Activated CD8-positive, alpha-beta memory T cell treated with anti-CD3 and anti-CD28 coated beads, Interleukin-2, amount 50 U/mL, for 24 hours (primary cell): Measurements from ENCODE around the gene ABHD16A.

Source experiments
- DNase-seq: peaks from one replicate; pipeline ENCODE4 v3.0.0-alpha.2; 2020; ENCODE audit errors: extremely low read depth

The ABHD16A gene

GRCh38 chr6:31730631-31731086 is 27.5 kb upstream of the ABHD16A start:
- DNase-seq, result no peak

DNA sequence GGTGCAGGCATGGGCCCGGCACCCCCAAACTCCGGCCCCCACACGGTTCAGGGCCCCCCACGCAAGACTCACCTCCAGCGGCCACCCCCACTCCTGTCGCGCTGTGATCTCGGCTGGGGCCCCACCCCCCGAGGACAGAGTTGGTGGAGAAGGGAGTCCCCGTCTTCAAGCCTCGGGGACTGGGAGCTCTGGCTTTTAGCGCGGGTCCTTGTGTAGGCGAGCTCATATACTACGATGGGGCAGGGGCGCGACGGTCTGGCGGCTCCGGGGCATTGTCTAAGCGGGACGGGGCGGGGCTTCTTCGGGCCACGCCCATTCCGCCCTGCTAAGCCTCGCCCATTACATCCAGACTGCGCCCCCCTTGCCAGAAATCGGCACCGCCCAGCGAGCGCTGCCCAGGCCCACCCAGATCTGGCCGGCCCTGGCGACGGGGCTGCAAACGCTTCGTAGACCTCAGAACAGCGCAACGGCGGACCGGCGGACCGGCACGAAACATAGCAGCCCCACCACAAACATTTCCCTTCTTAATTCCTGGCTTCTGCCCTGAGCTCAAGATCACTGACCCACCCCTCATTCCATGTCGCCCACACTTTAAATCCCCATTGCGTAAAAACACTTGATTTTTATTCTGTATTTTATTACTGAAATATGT is 27.0 kb upstream of the ABHD16A start:
- DNase-seq, result no peak

GRCh38 chr6:31729515-31729978 is 26.4 kb upstream of the ABHD16A start:
- no peak for DNase-seq

DNA sequence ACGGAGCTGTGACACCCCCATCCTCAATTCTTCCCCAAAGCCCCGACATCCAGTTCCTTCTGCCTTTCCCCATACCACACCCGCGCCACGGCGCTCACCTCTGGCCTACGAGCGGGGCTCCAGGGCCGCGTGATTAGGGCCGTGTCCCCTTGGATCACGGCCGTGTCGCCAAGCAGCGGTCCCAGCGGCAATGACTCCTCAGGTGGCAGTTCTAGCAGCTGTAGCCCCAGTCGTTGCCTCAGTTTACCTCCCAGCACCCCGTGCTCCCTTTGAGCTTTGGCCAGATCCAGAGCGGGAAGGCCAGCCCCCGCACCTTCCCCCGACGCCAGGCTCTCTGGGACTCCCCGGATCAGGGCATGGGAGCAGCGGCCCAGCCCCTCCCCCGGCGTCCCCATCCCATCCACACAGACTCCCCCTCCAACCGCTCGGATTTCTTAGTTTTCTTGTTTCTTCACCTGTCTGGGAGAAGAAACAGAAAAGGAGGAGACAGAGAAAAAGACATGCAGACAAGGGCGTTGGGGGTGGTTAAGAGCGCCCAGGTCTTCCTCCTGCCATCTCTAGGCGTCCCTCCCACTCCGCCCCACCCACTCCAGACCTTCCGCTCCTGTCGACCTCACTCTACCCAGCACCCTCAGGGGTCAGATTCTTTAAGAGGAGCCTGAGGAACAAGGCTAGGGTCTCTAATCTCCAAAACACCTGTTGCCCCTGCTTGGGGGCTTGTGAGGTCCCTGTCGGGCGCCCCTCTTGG is 25.8 kb upstream of the ABHD16A start, which contains the start of gene DDAH2:
Gene DDAH2, minus strand, starts transcription at position 533 of the 748 bp plus-strand sequence. Its CDS starts 138 bp downstream, at position 395.
- DNase-seq, result no peak

GRCh38 chr6:31727717-31728671 is 24.9 kb upstream of the ABHD16A start:
- DNase-seq, result no peak

GRCh38 chr6:31727034-31727716 is 24.1 kb upstream of the ABHD16A start:
- no peak for DNase-seq

DNA sequence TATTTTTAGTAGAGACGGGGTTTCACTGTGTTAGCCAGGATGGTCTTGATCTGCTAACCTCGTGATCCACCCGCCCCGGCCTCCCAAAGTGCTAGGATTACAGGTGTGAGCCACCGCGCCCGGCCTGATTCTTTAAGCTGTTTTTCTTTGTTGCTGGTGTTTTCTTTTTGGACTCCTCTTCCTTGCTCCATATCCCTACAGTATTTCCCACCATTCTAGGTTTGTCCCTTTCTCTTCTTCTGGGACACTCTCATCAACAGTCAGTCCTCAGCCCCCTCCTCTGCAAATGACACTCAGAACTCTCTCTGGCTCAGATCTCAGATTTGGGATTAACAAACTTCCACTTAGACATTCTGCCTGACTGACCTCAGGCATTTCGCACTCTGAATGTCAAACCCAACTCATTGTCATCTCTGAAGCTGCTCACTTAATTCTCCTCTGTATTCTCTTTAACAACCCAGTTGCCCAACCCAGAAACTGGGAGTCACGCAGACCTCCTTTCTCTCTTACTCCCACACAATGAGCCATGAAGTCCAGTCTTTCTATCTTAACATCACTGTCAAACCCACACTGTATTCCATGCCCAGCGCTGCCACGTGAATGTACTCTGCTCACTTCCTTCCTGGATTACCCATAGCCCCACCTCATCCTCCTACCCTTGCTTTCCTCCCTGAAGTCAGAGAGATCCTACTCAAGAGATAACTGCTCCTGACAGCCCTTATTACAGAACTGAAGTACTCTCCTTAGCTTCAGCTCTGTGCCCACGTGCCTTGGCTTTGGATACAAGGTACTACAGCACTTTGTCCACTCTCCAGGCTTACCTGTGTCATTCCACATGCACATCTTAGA is 22.6 kb upstream of the ABHD16A start:
- DNase-seq, result no peak

GRCh38 chr6:31723980-31724691 is 21.0 kb upstream of the ABHD16A start:
- no peak for DNase-seq

GRCh38 chr6:31723245-31723979 is 20.3 kb upstream of the ABHD16A start, which contains the start of gene MPIG6B:
Gene MPIG6B (plus strand): TSS chr6:31723373. CDS start chr6:31723384, 11 bp downstream.
- DNase-seq, result no peak

DNA sequence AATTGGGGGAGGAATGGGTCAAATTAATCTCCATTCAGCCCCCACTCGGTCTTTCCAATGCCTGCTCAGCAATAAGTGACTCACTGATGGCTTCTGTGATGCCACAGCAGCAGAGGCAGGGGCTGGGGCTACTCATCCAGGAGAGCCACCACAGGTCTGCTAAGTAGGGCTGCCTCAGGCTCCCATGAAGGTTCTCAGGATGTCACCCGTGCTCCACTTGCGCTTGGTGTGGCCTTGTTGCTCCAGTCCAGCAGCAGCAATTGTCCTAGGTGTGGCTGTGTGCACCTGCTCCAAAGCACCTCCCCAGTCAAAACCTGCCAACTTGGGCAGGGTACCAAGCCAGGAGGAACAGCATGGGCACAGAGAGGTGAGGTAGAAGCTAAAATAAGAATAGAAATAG is 19.0 kb upstream of the ABHD16A start:
- DNase-seq, result no peak

DNA sequence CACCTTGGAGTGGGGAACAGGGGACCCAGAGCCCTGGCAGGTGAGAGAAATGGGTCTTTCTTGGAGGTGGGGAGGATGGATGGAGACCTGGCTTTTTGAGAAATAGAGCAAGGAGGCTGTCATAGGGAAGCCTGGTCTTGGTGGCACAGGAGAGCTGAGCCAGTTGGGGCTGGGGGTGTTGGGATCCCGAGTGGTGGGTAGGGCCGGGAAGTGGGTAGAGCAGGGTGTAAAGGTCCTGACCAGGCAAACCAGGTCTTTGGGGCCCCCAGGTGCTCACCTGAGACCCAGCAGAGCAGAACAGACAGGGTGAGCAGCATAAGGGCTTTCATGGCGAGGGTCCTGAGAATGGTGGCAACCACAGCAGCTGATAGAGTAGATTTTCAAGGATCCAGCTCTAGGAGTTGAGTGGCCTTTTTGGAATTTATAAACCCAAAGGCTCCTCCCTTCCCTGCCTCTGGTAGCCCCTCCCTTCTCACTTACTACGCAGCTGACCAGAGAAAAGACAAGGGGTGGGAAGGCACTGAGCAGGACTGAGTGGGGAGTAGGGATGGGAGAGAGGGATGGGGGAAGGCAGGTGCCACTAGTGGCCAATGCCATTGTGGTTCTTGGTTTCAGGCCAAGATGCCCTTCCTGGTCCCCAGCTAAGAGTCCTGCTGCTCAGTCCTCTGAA is 18.4 kb upstream of the ABHD16A start, which contains the start of gene LY6G6C:
Gene LY6G6C, minus strand, starts transcription at position 396 of the 670 bp plus-strand sequence. Its CDS starts 67 bp downstream, at position 329.
- no peak for DNase-seq

GRCh38 chr6:31720196-31720770 is 17.2 kb upstream of the ABHD16A start:
- no peak for DNase-seq

DNA sequence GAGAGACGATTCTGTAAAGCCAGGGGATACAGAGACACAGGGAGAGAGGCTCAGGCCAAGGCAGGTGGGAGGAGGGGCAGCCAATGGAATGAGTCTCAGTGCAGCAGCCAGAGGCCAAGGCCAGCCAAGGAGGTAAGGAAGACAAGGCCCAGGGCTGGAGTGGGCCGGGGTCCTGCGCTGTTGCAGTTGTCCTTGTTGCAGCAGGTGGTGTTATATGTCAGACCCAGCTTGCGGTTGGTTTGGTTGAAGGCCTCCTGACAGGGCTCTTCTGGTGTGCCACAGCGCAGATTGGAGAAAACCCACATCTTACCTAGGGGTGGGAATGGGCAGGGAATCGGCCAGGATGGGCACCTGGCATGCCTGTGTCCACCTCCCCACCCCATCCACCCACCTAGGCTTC is 15.9 kb upstream of the ABHD16A start:
- no peak for DNase-seq

DNA sequence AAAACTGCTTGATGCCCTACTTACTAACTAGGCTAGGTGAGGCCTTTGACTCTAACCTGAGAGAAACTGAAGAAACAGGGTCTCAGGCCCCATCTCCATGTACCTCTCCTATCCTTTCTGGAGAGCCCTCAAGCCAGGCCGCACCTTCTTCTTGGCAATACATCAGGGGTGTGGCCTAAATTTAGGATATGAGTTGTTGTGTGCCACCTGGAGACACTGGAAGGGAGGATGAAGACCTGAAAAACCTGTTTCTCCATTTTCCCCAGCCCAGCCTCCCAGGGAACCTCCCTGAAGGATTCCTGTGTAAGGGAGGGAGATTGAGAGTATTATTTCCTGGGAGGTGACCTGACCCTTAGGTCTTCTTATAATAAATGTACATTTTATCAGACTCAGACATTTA is 15.1 kb upstream of the ABHD16A start:
- DNase-seq, result no peak

DNA sequence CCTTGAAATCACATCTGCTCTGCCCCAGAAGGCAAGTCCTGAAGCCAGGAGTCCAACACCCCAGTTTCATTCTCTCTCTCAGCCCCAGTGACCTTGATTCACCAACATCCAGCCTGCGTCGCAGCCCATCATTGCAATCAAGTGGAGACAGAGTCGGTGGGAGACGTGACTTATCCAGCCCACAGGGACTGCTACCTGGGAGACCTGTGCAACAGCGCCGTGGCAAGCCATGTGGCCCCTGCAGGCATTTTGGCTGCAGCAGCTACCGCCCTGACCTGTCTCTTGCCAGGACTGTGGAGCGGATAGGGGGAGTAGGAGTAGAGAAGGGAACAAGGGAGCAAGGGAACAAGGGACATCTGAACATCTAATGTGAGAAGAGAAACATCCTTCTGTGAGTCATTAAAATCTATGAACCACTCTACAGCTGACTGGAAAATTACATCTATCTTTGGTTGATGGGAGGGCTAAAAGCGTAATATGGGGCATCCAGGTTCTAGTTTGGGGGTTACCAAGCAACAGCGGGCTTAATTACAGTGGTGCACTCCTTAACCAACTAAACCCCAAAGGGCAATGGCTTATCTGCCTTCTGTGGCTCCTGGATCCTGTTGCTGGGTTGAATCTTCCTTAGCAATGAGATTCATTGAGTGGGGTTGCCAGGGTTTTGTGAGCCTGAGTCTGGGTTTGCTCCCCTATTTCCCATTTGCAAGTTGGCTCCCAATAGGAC is 14.5 kb upstream of the ABHD16A start:
- no peak for DNase-seq

DNA sequence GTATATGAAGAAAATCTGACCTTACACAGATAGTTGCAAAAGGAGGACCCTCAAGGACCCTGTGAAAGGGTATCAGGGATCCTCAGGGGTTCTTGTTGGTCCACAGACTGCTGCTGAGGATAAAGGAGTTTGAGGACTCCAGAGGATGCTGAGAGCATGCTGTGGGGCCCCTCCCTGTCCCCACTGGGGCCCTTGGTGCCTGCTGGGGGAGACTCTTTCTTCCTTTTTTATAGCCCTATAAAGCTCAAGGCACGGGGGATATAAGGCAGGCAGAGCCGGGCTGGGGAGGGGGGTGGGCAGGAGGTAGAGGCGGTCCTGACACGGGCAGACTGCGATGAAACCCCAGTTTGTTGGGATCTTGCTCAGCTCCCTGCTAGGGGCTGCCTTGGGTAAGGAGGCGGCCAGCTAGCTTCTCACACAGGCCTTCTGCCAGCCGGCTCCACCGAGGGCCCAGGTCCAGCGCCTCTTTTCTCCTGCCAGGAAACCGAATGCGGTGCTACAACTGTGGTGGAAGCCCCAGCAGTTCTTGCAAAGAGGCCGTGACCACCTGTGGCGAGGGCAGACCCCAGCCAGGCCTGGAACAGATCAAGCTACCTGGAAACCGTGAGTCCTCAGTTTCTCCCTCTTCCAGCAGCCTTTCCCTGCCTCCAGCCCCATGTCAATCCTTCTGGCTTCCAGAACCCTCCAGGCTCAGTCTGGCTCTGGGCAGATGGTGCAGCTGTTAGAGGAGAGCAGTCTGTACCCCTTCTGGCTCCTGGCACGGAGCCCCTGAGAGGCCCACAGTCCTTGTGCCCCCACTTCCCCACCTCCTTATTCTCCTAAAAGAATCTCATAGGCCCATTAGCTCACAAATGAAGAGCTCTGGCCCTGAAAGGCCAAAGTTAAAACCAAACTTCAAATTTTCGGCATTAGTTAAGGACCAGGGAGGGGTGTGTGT is 12.2 kb upstream of the ABHD16A start, which contains the start of gene LY6G6D:
Gene LY6G6D, plus strand, starts transcription at position 327 of the 937 bp plus-strand sequence. Its CDS starts 8 bp downstream, at position 335.
- DNase-seq, result no peak
